ENCODE data around the gene GPR35. TPM values are rescaled to one million over a fixed set of nuclear protein-coding genes. Genes with fewer than 3 reads are reported as not detected.
"Not testable (repeated sequence)": the region's sequence is repeated elsewhere in the genome, so short reads cannot be mapped to it uniquely, and the experiment has no call there.

GPR35 gene
- total RNA-seq, 2 donors from 2014 or later: 2.0 to 4.4 TPM

DNA sequence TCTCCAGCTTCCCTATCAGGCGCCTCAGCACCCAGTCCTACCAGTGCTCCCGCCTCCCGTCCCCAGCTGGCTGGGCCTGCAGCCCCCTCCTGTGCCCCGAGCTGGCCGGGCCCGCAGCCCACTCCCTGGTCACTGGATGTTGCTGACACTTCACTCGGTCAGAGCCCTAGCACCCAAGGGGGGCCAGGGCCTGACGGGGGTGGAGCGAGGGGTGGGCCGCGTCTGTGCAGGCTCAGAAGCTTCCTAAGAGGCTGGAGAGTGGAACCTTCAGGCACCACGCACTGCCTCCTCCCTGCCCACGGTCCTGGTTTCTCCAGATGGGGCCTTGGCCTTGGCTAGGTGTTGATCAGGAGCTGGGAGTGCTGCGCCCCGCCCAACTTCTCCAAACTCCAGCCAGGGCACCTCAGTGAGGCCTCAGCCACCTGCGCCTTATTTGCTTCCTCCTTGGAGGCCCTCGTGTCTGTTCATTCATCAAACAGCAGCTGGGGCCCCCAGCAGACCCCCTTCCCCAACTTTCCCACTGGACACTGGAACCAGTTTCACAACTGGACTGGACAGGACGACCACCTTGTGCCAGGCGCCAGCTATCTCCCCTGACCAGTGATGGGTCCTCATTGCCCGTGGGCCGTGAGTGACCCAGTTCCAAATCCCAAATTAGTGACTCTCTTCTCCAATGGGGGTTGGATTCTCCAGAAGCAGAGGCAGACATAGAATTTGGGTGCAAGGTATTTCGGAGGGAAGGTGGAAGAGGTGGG is 22.0 kb upstream of the GPR35 start:
- H3K36me3 Mint-ChIP-seq (ENCODE audit: low read depth): peaks cover 6% of the 10 kb centered on the region
- H3K4me3 Mint-ChIP-seq: no peak overlapping the region
- no peak for ATAC-seq (replicated peaks)
- no peaks in the 10 kb centered on the region for H3K27me3 Mint-ChIP-seq
- H3K9me3 Mint-ChIP-seq: no peaks in the 10 kb centered on the region
- no peaks in the 10 kb centered on the region for H3K4me1 Mint-ChIP-seq
- no peak overlapping the region for H3K27ac Mint-ChIP-seq

GRCh38 chr2:240603846-240604245 is 21.4 kb upstream of the GPR35 start:
- Mint-ChIP-seq H3K27ac (no peak overlapping the region), H3K36me3 (ENCODE audit: low read depth) (peaks cover 4% of the 10 kb centered on the region), H3K27me3 (no peaks in the 10 kb centered on the region), H3K9me3 (no peaks in the 10 kb centered on the region), H3K4me1 (no peaks in the 10 kb centered on the region), H3K4me3 (no peak overlapping the region)
- ATAC-seq (replicated peaks): no peak

DNA sequence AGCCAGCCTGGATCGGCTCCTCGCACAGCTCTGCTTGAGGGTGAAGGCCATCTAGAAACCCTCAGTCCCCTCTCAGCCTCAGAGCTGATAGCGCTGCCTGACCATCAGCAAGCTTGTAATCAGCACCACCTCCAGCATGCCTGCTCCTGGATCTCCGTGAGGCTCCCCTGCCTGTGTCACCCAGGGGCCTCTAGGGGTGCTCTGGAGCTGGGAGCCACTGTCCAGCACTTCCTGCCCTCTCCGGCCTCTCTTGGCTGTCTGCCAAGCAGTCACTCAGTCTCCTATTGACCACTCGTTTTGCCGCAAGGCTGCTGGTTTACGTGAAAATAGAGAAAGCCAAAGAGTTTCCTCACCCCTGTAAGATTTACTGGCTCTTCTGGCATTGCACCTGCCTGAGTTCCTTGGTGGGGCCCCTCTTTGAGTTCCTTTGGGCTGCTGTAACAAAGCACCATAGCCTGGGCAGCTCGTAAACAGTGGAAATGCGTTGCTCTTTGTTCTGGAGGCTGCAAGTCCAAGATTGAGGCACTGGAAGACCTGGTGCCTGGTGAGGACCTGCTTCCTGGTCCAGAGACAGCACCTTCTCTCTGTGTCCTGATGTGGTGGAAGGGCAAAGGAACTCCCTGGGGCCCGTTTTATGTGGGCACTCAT is 20.9 kb upstream of the GPR35 start:
- no peak for ATAC-seq (replicated peaks)

DNA sequence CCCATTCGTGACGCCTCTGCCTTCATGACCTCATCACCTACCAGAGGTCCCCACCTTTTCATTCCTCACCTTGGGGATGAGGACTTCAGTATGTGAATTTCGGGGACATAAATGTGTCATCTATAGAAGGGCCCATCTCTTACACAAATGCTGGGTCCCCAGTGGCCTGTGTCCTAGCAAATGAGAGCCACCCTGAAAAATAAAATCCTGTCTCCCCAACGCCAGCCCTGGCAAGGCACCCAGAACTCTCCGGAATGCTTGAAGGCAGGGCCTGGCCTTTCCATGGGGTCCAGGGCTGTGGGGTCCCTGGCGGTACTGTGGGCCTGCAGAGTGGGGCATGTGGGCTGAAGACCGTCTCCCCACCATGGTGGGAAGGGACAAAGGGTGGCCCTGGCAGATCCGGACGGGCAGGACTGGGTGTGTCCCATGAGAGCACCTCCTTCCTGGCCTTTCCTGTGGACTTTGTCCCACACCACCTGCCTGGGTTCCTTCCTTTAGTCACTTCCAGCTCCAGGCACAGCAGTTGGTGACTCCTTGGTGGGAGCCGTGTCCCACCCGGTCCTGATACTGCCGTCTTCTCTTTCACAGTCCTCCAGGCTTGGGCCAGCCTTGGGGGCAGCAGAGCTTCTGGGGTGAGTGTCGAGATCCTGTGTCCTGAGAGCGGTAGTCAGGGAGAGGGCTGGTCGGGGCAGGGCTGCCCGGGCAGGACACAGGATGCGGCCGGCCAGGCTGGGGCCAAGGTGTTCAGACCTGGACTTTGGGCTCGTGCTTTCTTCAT is 20.2 kb upstream of the GPR35 start:
- no peak overlapping the region for H3K27ac Mint-ChIP-seq

More for the DNA sequence above, 20.9 kb upstream of the GPR35 start:
- H3K4me1 Mint-ChIP-seq: no peaks in the 10 kb centered on the region
- H3K9me3 Mint-ChIP-seq: no peaks in the 10 kb centered on the region
- no peaks in the 10 kb centered on the region for H3K27me3 Mint-ChIP-seq
- H3K27ac Mint-ChIP-seq: no peak overlapping the region
- no peaks in the 10 kb centered on the region for H3K36me3 Mint-ChIP-seq (ENCODE audit: low read depth)
- H3K4me3 Mint-ChIP-seq: no peak overlapping the region

DNA sequence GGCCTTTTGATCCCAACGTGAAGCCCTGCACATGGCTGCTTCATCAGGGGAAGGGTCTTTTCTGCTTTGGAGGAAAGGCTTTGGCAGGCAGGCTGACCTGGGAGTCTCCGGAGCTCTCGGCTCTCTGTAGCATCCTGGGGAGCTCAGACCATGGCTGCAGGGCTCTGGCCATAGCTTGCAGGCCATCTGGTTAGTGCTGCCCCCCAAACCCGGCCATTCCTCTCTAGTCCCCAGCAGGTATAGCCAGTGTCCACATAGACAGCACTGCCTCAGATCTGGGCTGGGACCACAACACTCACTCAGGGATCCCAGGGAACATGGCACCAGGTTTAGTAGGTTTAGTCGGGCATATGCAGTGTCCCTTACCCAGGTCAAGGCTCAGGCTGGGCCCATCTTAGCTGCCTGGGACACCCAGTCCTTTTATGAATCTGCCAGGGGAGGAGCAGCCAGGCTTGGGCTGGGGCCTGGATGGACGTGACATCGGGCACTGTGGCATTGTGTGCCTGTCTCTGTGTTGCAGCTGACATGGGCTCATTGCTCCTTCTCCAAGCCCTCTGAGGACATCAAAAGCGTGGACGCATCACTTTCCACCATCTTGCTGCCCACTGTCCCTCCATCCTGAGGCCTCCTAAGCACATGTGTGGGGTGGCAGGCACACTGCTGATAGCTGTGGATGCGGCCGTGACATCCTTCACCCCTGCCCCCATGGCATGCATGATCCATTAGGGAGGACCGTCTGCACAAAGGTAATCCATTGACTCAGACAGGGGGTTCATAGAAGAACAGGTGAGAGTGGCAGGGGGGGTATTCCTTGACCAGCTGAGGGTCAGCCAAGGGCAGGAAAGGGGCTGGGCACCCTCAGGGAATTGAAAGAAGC is 19.2 kb upstream of the GPR35 start:
- H3K4me1 Mint-ChIP-seq: peaks cover under 1% of the 10 kb centered on the region
- H3K36me3 Mint-ChIP-seq (ENCODE audit: low read depth): no peaks in the 10 kb centered on the region
- H3K9me3 Mint-ChIP-seq: no peaks in the 10 kb centered on the region
- H3K27ac Mint-ChIP-seq: no peak overlapping the region
- H3K27me3 Mint-ChIP-seq: no peaks in the 10 kb centered on the region
- H3K4me3 Mint-ChIP-seq: no peak overlapping the region
- ATAC-seq (replicated peaks): no peak

More for the DNA sequence above, 20.2 kb upstream of the GPR35 start:
- Mint-ChIP-seq H3K36me3 (ENCODE audit: low read depth) (no peaks in the 10 kb centered on the region), H3K4me3 (no peak overlapping the region), H3K9me3 (no peaks in the 10 kb centered on the region), H3K4me1 (no peaks in the 10 kb centered on the region), H3K27me3 (no peaks in the 10 kb centered on the region)
- ATAC-seq (replicated peaks): no peak

- Mint-ChIP-seq H3K4me1 (peaks cover 10% of the 10 kb centered on the region), H3K27me3 (no peaks in the 10 kb centered on the region), H3K9me3 (no peaks in the 10 kb centered on the region), H3K36me3 (ENCODE audit: low read depth) (no peaks in the 10 kb centered on the region), H3K27ac (peak overlapping the region; percentile 81), H3K4me3 (no peak overlapping the region)
- ATAC-seq (replicated peaks): peak; percentile 60
Measured at GRCh38 chr2:240611601-240612210, 13.6 kb upstream of the GPR35 start.

DNA sequence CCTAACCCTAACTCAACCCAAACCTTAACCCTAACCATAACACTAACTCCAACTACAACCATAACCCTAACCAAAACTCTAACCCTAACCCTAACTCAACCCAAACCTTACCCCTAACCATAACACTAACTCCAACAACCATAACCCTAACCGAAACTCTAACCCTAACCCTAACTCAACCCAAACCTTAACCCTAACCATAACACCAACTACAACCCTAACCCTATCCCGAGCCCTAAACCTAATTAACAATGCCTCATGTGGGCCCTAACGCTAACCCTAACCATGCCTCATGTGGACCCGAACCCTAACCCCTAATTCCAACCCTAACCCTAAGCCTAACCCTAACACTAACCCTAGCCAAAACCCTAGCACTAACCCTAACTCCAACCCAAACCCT is 11.5 kb upstream of the GPR35 start:
- Mint-ChIP-seq H3K4me1 (peaks cover 10% of the 10 kb centered on the region), H3K9me3 (no peaks in the 10 kb centered on the region), H3K36me3 (ENCODE audit: low read depth) (no peaks in the 10 kb centered on the region), H3K4me3 (no peak overlapping the region), H3K27ac (no peak overlapping the region), H3K27me3 (no peaks in the 10 kb centered on the region)
- no peak for ATAC-seq (replicated peaks)

- no peaks in the 10 kb centered on the region for H3K9me3 Mint-ChIP-seq
- H3K27ac Mint-ChIP-seq: no peak overlapping the region
- H3K36me3 Mint-ChIP-seq (ENCODE audit: low read depth): no peaks in the 10 kb centered on the region
- ATAC-seq (replicated peaks): no peak
- peaks cover 10% of the 10 kb centered on the region for H3K4me1 Mint-ChIP-seq
- no peak overlapping the region for H3K4me3 Mint-ChIP-seq
- no peaks in the 10 kb centered on the region for H3K27me3 Mint-ChIP-seq
Measured at GRCh38 chr2:240614391-240614790, 10.9 kb upstream of the GPR35 start.

DNA sequence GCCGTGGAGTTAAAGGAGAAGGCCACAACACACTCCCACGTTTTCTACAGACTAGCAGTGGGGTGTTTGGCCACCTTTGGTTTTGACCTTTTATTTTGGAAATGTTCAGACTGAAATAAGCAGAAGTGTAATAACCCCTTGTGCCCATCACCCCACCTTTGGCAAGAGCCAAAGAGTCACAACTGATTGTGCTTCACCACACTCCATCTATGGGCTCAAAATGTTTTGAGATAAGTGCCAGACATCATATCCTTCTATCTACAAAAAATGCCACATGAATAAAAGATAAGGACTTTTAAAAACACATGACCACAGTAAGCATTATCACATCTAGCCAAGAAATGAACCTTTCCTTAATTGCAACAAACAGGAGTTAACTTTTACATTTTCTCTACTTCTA is 9.9 kb upstream of the GPR35 start:
- Mint-ChIP-seq H3K4me1 (peaks cover 10% of the 10 kb centered on the region), H3K27me3 (no peaks in the 10 kb centered on the region), H3K27ac (no peak overlapping the region), H3K36me3 (ENCODE audit: low read depth) (no peaks in the 10 kb centered on the region), H3K4me3 (no peak overlapping the region), H3K9me3 (no peaks in the 10 kb centered on the region)
- no peak for ATAC-seq (replicated peaks)

- ATAC-seq (replicated peaks): no peak
- no peak overlapping the region for H3K4me3 Mint-ChIP-seq
- no peaks in the 10 kb centered on the region for H3K36me3 Mint-ChIP-seq (ENCODE audit: low read depth)
- no peak overlapping the region for H3K27ac Mint-ChIP-seq
- H3K4me1 Mint-ChIP-seq: peaks cover 10% of the 10 kb centered on the region
- H3K27me3 Mint-ChIP-seq: no peaks in the 10 kb centered on the region
- no peaks in the 10 kb centered on the region for H3K9me3 Mint-ChIP-seq
Measured at GRCh38 chr2:240615820-240616547, 9.3 kb upstream of the GPR35 start.

DNA sequence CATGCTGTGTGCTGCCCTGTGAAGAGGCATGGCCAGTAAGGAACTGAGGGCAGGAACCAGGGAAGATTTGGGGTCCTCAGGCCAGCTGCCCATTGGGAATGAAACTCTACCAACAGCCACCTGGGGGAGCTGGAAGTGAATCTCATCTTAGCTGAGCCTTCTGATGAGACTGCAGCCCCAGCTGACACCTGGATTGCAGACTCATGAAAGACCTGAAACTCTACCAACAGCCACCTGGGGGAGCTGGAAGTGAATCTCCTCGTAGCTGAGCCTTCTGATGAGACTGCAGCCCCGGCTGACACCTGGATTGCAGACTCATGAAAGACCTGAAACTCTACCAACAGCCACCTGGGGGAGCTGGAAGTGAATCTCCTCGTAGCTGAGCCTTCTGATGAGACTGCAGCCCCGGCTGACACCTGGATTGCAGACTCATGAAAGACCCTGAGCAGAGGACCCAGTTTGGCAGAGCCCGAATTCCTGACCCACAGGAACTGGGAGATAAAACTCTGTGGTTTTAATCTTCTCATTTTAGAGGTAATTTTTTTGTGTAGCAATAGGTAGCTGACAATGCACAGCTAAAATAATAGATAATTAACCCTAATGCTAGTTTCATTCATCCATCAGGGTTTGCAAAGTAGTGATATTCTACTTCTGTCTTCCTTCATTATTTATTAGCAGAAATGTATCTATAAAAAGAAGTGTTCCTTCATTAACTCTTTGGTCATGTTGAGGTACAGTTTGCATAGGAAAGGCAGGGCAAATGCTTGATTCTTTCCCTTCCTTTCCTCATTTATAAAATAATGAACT is 8.2 kb upstream of the GPR35 start:
- not testable (repeated sequence) for ATAC-seq (replicated peaks); H3K27ac Mint-ChIP-seq; H3K27me3 Mint-ChIP-seq; H3K36me3 Mint-ChIP-seq (ENCODE audit: low read depth); H3K4me3 Mint-ChIP-seq; H3K9me3 Mint-ChIP-seq; H3K4me1 Mint-ChIP-seq

GRCh38 chr2:240618776-240619175 is 6.5 kb upstream of the GPR35 start:
- no peaks in the 10 kb centered on the region for H3K9me3 Mint-ChIP-seq
- H3K4me1 Mint-ChIP-seq: no peaks in the 10 kb centered on the region
- no peak overlapping the region for H3K4me3 Mint-ChIP-seq
- no peaks in the 10 kb centered on the region for H3K27me3 Mint-ChIP-seq
- no peak overlapping the region for H3K27ac Mint-ChIP-seq
- no peak for ATAC-seq (replicated peaks)
- no peaks in the 10 kb centered on the region for H3K36me3 Mint-ChIP-seq (ENCODE audit: low read depth)

Data from activated T-helper 17 cell treated with anti-CD3 and anti-CD28 coated beads, Interleukin-2, amount 50 U/mL, for 72 hours (primary cell).